Measurements from ENCODE around the gene MAGI2. TPM values are rescaled to one million over a fixed set of nuclear protein-coding genes. Genes with fewer than 3 reads are reported as not detected.
"Not testable (repeated sequence)": the region's sequence is repeated elsewhere in the genome, so short reads cannot be mapped to it uniquely, and the experiment has no call there.

The MAGI2 gene
- polyA plus RNA-seq, 2 donors: 0.67 to 0.79 TPM

DNA sequence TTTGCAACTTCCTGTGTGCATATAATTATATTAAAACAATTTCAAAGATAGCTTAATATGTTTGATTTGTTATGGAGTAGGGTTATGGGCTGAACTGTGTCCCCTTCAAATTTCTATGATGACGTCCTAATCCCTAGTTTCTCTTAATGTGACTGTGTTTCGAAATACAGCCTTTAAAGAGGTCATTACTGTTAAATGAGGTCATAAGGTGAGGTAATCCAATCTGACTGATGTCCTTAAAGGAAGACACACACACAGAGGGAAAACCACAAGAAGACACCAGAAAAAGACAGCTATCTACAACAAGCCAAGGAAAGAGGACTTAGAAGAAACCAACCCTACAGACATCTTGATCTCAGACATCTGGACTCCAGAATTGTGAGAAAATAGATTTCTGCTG, 407.4 kb downstream of the MAGI2 start:
- H3K36me3 ChIP-seq (ENCODE audit: control insufficient read depth in 2 of 2, insufficient read depth in 2 of 2, low read length in 1 of 2): no peaks in the 10 kb centered on the region
- WGBS, 2 donors: 71 to 78% methylated on average over 2 of the region's 2 CpGs
- H3K4me3 ChIP-seq (ENCODE audit: low read depth in 1 of 2, low read length in 2 of 2): no peak overlapping the region
- H3K27me3 ChIP-seq (ENCODE audit: control insufficient read depth in 1 of 2, insufficient read depth in 2 of 2, low read length in 2 of 2): no peaks in the 10 kb centered on the region
- H3K27ac ChIP-seq (ENCODE audit: low read depth in 2 of 2, low read length in 1 of 2): no peak overlapping the region
- H3K9me3 ChIP-seq (ENCODE audit: control insufficient read depth in 2 of 2, insufficient read depth in 1 of 2, low read depth in 1 of 2, low read length in 1 of 2): no peaks in the 10 kb centered on the region
- no peaks in the 10 kb centered on the region for H3K4me1 ChIP-seq (ENCODE audit: control insufficient read depth in 2 of 2, insufficient read depth in 2 of 2, low read length in 1 of 2)

DNA sequence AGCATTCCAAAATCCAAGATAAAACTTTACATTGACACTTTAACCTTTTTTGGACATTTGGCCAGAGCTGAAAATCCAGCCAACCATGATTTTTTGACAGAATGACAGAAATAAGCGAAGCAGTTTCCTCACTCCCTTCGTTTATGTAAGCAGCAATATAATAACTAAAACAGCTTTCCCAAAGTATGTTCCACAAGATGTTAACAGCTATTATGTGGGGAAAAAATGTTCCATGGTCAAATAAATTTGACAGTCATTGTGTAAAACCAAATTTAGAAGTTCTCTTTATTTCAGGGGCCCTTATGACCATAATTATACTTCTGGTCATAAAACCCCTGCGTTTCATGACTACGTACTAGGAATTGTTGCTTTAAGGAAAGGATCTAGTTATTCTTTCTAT, 416.5 kb downstream of the MAGI2 start:
- Histone ChIP-seq H3K27ac (ENCODE audit: low read depth in 2 of 2, low read length in 1 of 2) (no peak overlapping the region), H3K9me3 (ENCODE audit: control insufficient read depth in 2 of 2, insufficient read depth in 1 of 2, low read depth in 1 of 2, low read length in 1 of 2) (no peaks in the 10 kb centered on the region)
- WGBS, 2 donors: 77 to 80% methylated on average over 4 of the region's 4 CpGs

DNA sequence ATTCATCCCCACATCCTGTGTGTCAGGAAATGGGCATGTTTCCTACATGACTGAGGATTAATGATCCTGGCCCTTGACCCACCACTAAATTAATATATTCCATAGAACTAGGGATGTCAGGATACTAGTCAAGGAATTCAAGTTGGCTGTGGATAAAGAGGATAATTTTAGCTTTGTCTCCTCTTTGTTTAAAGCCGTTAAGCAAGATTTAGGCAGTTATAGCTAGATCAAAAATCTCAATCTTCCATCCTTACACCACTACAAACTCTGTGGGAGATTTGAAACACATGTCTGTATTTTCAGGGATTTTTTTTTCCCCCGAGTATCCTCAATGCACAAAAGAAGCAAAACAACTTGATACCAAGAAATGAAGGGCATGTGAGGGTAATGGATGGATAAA, 417.1 kb downstream of the MAGI2 start:
- Histone ChIP-seq H3K9me3 (ENCODE audit: control insufficient read depth in 2 of 2, insufficient read depth in 1 of 2, low read depth in 1 of 2, low read length in 1 of 2) (no peaks in the 10 kb centered on the region), H3K36me3 (ENCODE audit: control insufficient read depth in 2 of 2, insufficient read depth in 2 of 2, low read length in 1 of 2) (no peaks in the 10 kb centered on the region), H3K4me3 (ENCODE audit: low read depth in 1 of 2, low read length in 2 of 2) (no peak overlapping the region), H3K27me3 (ENCODE audit: control insufficient read depth in 1 of 2, insufficient read depth in 2 of 2, low read length in 2 of 2) (no peaks in the 10 kb centered on the region), H3K4me1 (ENCODE audit: control insufficient read depth in 2 of 2, insufficient read depth in 2 of 2, low read length in 1 of 2) (no peaks in the 10 kb centered on the region), H3K27ac (ENCODE audit: low read depth in 2 of 2, low read length in 1 of 2) (no peak overlapping the region)
- 50 to 51% methylated on average over 2 of the region's 2 CpGs for WGBS, 2 donors

More for the DNA sequence above, 416.5 kb downstream of the MAGI2 start:
- Histone ChIP-seq H3K36me3 (ENCODE audit: control insufficient read depth in 2 of 2, insufficient read depth in 2 of 2, low read length in 1 of 2) (no peaks in the 10 kb centered on the region), H3K4me3 (ENCODE audit: low read depth in 1 of 2, low read length in 2 of 2) (no peak overlapping the region), H3K27me3 (ENCODE audit: control insufficient read depth in 1 of 2, insufficient read depth in 2 of 2, low read length in 2 of 2) (no peaks in the 10 kb centered on the region), H3K4me1 (ENCODE audit: control insufficient read depth in 2 of 2, insufficient read depth in 2 of 2, low read length in 1 of 2) (no peaks in the 10 kb centered on the region)

DNA sequence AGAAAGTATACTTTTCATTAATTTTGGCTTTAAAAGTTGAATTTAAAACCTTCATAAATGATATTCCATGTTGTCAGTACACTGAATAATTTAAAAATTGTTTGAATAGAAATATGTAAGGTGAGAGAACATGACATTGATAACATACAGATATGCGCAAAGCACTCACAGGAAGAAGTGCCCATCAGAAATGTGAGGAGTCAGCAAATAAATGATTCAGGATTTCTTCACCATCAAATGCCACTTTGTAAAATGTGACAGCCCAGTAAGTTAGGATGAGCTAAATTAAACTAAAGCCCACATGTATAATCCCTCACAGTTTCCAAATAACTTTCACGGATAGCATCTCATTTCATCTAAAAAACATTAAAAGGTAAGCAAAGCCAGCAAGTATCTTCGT, 417.6 kb downstream of the MAGI2 start:
- H3K4me1 ChIP-seq (ENCODE audit: control insufficient read depth in 2 of 2, insufficient read depth in 2 of 2, low read length in 1 of 2): no peaks in the 10 kb centered on the region
- no peaks in the 10 kb centered on the region for H3K9me3 ChIP-seq (ENCODE audit: control insufficient read depth in 2 of 2, insufficient read depth in 1 of 2, low read depth in 1 of 2, low read length in 1 of 2)
- no peaks in the 10 kb centered on the region for H3K36me3 ChIP-seq (ENCODE audit: control insufficient read depth in 2 of 2, insufficient read depth in 2 of 2, low read length in 1 of 2)
- 72 to 74% methylated on average over 3 of the region's 3 CpGs for WGBS, 2 donors
- no peak overlapping the region for H3K27ac ChIP-seq (ENCODE audit: low read depth in 2 of 2, low read length in 1 of 2)
- H3K27me3 ChIP-seq (ENCODE audit: control insufficient read depth in 1 of 2, insufficient read depth in 2 of 2, low read length in 2 of 2): no peaks in the 10 kb centered on the region
- H3K4me3 ChIP-seq (ENCODE audit: low read depth in 1 of 2, low read length in 2 of 2): no peak overlapping the region

DNA sequence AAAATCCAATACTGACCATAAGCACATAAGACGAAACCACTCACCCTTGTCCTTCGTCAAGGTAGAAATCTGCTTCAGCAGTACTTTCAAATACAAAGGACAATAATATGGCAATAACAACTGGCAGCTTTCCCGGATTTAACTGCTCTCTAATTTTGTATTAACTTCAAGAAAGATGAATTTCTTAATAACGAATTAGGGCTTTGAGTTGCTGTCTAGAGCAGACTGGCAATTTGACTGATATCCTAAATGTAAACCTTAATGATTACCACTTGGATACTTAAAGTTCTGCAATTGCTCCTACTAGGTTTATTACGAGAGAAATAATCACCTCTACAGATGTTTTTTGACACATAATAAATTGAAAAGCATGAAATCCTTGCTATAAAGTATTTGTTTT, 418.7 kb downstream of the MAGI2 start:
- 46 to 54% methylated on average over 5 of the region's 5 CpGs for WGBS, 2 donors

DNA sequence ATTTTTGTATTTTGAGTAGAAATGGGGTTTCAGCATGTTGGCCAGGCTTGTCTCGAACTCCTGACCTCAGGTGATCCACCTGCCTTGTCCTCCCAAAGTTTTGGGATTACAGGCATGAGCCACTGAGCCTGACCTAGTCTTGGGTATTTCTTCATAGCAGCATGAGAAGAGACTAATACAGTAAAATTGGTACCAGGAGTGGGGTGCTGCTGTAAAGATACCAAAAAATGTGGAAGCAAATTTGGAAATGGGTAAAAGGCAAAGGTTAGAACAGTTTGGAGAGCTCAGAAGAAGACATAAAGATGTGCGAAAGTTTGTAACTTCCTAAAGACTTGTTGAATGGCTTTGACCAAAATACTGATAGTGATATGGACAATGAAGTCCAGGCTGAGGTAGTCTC, 433.8 kb downstream of the MAGI2 start:
- H3K36me3 ChIP-seq (ENCODE audit: control insufficient read depth in 2 of 2, insufficient read depth in 2 of 2, low read length in 1 of 2); H3K4me1 ChIP-seq (ENCODE audit: control insufficient read depth in 2 of 2, insufficient read depth in 2 of 2, low read length in 1 of 2); H3K27ac ChIP-seq (ENCODE audit: low read depth in 2 of 2, low read length in 1 of 2); H3K4me3 ChIP-seq (ENCODE audit: low read depth in 1 of 2, low read length in 2 of 2); H3K27me3 ChIP-seq (ENCODE audit: control insufficient read depth in 1 of 2, insufficient read depth in 2 of 2, low read length in 2 of 2); H3K9me3 ChIP-seq (ENCODE audit: control insufficient read depth in 2 of 2, insufficient read depth in 1 of 2, low read depth in 1 of 2, low read length in 1 of 2): not testable (repeated sequence)
- WGBS, 2 donors: 64 to 81% methylated on average over 2 of the region's 2 CpGs

More for the DNA sequence above, 418.7 kb downstream of the MAGI2 start:
- no peaks in the 10 kb centered on the region for H3K9me3 ChIP-seq (ENCODE audit: control insufficient read depth in 2 of 2, insufficient read depth in 1 of 2, low read depth in 1 of 2, low read length in 1 of 2)
- no peak overlapping the region for H3K4me3 ChIP-seq (ENCODE audit: low read depth in 1 of 2, low read length in 2 of 2)
- no peaks in the 10 kb centered on the region for H3K4me1 ChIP-seq (ENCODE audit: control insufficient read depth in 2 of 2, insufficient read depth in 2 of 2, low read length in 1 of 2)
- no peaks in the 10 kb centered on the region for H3K36me3 ChIP-seq (ENCODE audit: control insufficient read depth in 2 of 2, insufficient read depth in 2 of 2, low read length in 1 of 2)
- H3K27ac ChIP-seq (ENCODE audit: low read depth in 2 of 2, low read length in 1 of 2): no peak overlapping the region
- H3K27me3 ChIP-seq (ENCODE audit: control insufficient read depth in 1 of 2, insufficient read depth in 2 of 2, low read length in 2 of 2): no peaks in the 10 kb centered on the region

DNA sequence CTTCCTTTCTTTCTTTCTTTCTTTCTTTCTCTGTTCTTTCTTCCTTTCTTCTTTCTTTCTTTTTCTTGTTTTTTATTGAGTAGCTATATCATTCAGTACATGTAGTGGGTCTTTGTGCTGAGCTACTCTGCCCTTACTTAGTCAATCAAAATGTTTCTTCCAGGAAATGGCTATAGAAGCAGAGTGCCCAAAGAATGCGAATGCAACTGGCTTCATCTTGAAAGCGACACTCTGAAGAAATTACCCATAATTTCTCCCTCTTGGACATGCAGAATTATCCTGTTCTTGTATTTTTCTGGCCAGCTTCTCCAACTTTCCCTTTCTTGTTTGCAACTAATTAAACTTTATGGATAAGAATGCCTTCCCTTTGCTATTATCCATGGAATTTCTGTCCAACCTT, 441.5 kb downstream of the MAGI2 start:
- Histone ChIP-seq H3K4me1 (ENCODE audit: control insufficient read depth in 2 of 2, insufficient read depth in 2 of 2, low read length in 1 of 2) (no peaks in the 10 kb centered on the region), H3K4me3 (ENCODE audit: low read depth in 1 of 2, low read length in 2 of 2) (no peak overlapping the region), H3K36me3 (ENCODE audit: control insufficient read depth in 2 of 2, insufficient read depth in 2 of 2, low read length in 1 of 2) (no peaks in the 10 kb centered on the region), H3K9me3 (ENCODE audit: control insufficient read depth in 2 of 2, insufficient read depth in 1 of 2, low read depth in 1 of 2, low read length in 1 of 2) (peaks cover 0 to 6% of the 10 kb centered on the region in 2 donors), H3K27ac (ENCODE audit: low read depth in 2 of 2, low read length in 1 of 2) (no peak overlapping the region), H3K27me3 (ENCODE audit: control insufficient read depth in 1 of 2, insufficient read depth in 2 of 2, low read length in 2 of 2) (no peaks in the 10 kb centered on the region)
- WGBS, 2 donors: 78 to 91% methylated on average over 2 of the region's 2 CpGs

DNA sequence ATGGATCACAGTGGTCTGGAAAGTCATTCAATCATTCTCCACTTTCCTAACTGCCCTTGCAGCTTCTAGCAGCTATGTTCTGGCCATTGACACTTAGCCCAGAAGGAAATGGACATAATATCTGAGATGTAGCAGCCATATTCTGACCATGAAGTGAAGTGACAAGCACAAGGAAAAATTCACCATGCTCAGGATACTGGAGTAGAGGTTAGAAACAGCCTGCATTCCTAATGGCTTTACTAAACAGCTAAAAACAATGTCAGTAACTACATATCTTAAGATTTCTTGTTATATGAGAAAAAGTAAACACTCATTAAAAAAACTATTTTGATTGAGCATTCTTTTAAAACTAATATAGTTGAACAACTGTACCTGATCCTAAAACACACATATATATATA, 443.8 kb downstream of the MAGI2 start:
- no peak overlapping the region for H3K4me3 ChIP-seq (ENCODE audit: low read depth in 1 of 2, low read length in 2 of 2)
- H3K36me3 ChIP-seq (ENCODE audit: control insufficient read depth in 2 of 2, insufficient read depth in 2 of 2, low read length in 1 of 2): no peaks in the 10 kb centered on the region
- no peak overlapping the region for H3K27ac ChIP-seq (ENCODE audit: low read depth in 2 of 2, low read length in 1 of 2)
- H3K4me1 ChIP-seq (ENCODE audit: control insufficient read depth in 2 of 2, insufficient read depth in 2 of 2, low read length in 1 of 2): no peaks in the 10 kb centered on the region
- no peaks in the 10 kb centered on the region for H3K9me3 ChIP-seq (ENCODE audit: control insufficient read depth in 2 of 2, insufficient read depth in 1 of 2, low read depth in 1 of 2, low read length in 1 of 2)
- H3K27me3 ChIP-seq (ENCODE audit: control insufficient read depth in 1 of 2, insufficient read depth in 2 of 2, low read length in 2 of 2): no peaks in the 10 kb centered on the region

DNA sequence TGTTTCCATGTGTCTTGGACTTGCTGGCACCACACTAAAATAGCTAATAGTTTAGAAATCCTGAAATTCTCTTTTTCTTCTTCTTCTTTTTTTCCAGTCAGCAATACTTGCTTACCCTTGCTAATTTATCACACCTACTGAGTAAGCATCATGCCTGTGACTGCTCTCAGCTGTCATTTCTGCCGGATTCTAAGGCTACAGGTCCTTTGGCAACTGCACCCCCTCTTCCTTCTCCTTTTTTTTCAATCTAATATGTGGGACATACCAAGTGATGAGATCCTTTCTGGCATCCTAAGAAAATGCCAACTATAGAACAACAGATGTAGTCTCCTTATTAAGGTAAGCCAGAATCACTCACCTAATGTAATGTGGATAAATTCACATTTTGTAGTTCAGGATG, 444.7 kb downstream of the MAGI2 start:
- Histone ChIP-seq H3K4me3 (ENCODE audit: low read depth in 1 of 2, low read length in 2 of 2) (no peak overlapping the region), H3K4me1 (ENCODE audit: control insufficient read depth in 2 of 2, insufficient read depth in 2 of 2, low read length in 1 of 2) (no peaks in the 10 kb centered on the region), H3K36me3 (ENCODE audit: control insufficient read depth in 2 of 2, insufficient read depth in 2 of 2, low read length in 1 of 2) (no peaks in the 10 kb centered on the region), H3K27me3 (ENCODE audit: control insufficient read depth in 1 of 2, insufficient read depth in 2 of 2, low read length in 2 of 2) (no peaks in the 10 kb centered on the region), H3K27ac (ENCODE audit: low read depth in 2 of 2, low read length in 1 of 2) (no peak overlapping the region), H3K9me3 (ENCODE audit: control insufficient read depth in 2 of 2, insufficient read depth in 1 of 2, low read depth in 1 of 2, low read length in 1 of 2) (no peaks in the 10 kb centered on the region)
- WGBS, 2 donors: 61 to 62% methylated on average over 1 of the region's 1 CpG

DNA sequence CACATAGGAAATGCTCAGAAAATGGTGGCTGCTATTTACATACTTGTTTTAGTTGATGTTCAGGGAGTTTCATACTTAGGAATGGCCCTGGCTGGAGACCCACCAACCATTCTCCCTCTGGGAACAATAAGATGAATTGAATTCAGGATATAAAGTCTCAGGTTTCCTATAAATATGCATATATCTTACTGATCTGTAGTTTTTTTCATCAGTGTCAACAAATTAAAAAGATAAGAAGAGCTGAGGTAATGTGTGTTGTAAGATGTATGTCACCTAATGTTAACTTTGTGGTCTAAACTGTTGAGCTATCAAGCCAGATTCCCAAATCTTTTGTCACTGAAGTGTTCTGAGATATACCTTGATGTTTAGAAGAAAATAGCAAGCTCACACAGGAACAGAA, 457.5 kb downstream of the MAGI2 start:
- Histone ChIP-seq H3K36me3 (ENCODE audit: control insufficient read depth in 2 of 2, insufficient read depth in 2 of 2, low read length in 1 of 2) (no peaks in the 10 kb centered on the region), H3K9me3 (ENCODE audit: control insufficient read depth in 2 of 2, insufficient read depth in 1 of 2, low read depth in 1 of 2, low read length in 1 of 2) (no peaks in the 10 kb centered on the region), H3K4me1 (ENCODE audit: control insufficient read depth in 2 of 2, insufficient read depth in 2 of 2, low read length in 1 of 2) (no peaks in the 10 kb centered on the region), H3K4me3 (ENCODE audit: low read depth in 1 of 2, low read length in 2 of 2) (no peak overlapping the region), H3K27me3 (ENCODE audit: control insufficient read depth in 1 of 2, insufficient read depth in 2 of 2, low read length in 2 of 2) (no peaks in the 10 kb centered on the region), H3K27ac (ENCODE audit: low read depth in 2 of 2, low read length in 1 of 2) (no peak overlapping the region)
